Ascending aorta (tissue), 2 donors: ENCODE data around the gene FMN1. TPM values are rescaled to one million over a fixed set of nuclear protein-coding genes. Genes with fewer than 3 reads are reported as not detected.

Source experiments
- DNase-seq, 2 donors: peaks; one replicate each; pipeline ENCODE4 v3.0.0-alpha.2; 2019; ENCODE audit warnings: low spot score in 2 of 2
- H3K27ac ChIP-seq, 2 donors: fragments of 200-600 bp; sonication (generic); one replicate each; pipeline ENCODE4 v1.5.1; 2016 to 2017; ENCODE audit warnings: mild to moderate bottlenecking in 1 of 2
- H3K27me3 ChIP-seq: fragments of 200-600 bp; sonication (generic); one replicate; pipeline ENCODE4 v1.5.1; 2017
- H3K36me3 ChIP-seq, 2 donors: fragments of 200-600 bp; sonication (generic); one replicate each; pipeline ENCODE4 v1.5.1; 2016
- H3K4me1 ChIP-seq, 2 donors: fragments of 200-600 bp; sonication (generic); one replicate each; pipeline ENCODE4 v1.5.1; 2016 to 2017; ENCODE audit warnings: mild to moderate bottlenecking in 1 of 2
- H3K4me3 ChIP-seq, 2 donors: fragments of 200-600 bp; sonication (generic); one replicate each; pipeline ENCODE4 v1.5.1; 2016 to 2017; ENCODE audit warnings: mild to moderate bottlenecking in 1 of 2
- H3K9me3 ChIP-seq, 2 donors: fragments of 200-600 bp; sonication (generic); one replicate each; pipeline ENCODE4 v1.5.1; 2016
- CTCF ChIP-seq, 3 experiments: fragments of 200-600 bp in 2 of 3; fragments of 450-650 bp in 1 of 3; sonication (generic) in 2 of 3; IDR thresholded peaks; one replicate each; pipeline ENCODE4 v1.5.1; 2016 to 2019; ENCODE audit warnings: antibody characterized with exemption in 3 of 3, mild to moderate bottlenecking in 1 of 3, moderate library complexity in 1 of 3
- intact Hi-C: fragments of 100-400 bp; cut with DNase I; formaldehyde crosslinking; loops from one replicate; pipeline ENCODE4 v1.15.1; 2023
- total RNA-seq: library from RNA; depleted of rRNA; stranded (reverse); fragments of >200 nt; gene quantifications from one replicate; pipeline ENCODE4 v1.1.0, GENCODE V29; 2016

Gene FMN1
- total RNA-seq, 1 donor from 2014 or later = 4.3 TPM

- DNase-seq = no peak
- H3K36me3 ChIP-seq = no peaks in the 10 kb centered on the region
- intact Hi-C loops = no loop called here
- H3K4me1 ChIP-seq = peaks cover 0 to 5% of the 10 kb centered on the region in 2 donors
- no peak overlapping the region for H3K27ac ChIP-seq
- H3K27me3 ChIP-seq = no peaks in the 10 kb centered on the region
- no peak overlapping the region for H3K4me3 ChIP-seq
- H3K9me3 ChIP-seq = no peaks in the 10 kb centered on the region
- no peak for TF ChIP-seq CTCF (IDR thresholded peaks at IDR 0.05)
These were observed 250.1 kb downstream of the FMN1 start for GRCh38 chr15:32944431-32944830.

- Histone ChIP-seq H3K4me1 (peaks cover 0 to 5% of the 10 kb centered on the region in 2 donors), H3K4me3 (no peak overlapping the region), H3K9me3 (no peaks in the 10 kb centered on the region), H3K36me3 (no peaks in the 10 kb centered on the region), H3K27me3 (no peaks in the 10 kb centered on the region), H3K27ac (no peak overlapping the region)
- TF ChIP-seq CTCF (IDR thresholded peaks at IDR 0.05) = no peak
- intact Hi-C loops = no loop called here
- DNase-seq = no peak
These were observed 250.8 kb downstream of the FMN1 start for GRCh38 chr15:32943711-32944110.

- TF ChIP-seq CTCF (IDR thresholded peaks at IDR 0.05) = no peak
- no peak for DNase-seq
- Histone ChIP-seq H3K4me3 (no peak overlapping the region), H3K9me3 (no peaks in the 10 kb centered on the region), H3K27ac (no peak overlapping the region), H3K36me3 (no peaks in the 10 kb centered on the region), H3K27me3 (no peaks in the 10 kb centered on the region), H3K4me1 (peaks cover 0 to 5% of the 10 kb centered on the region in 2 donors)
- intact Hi-C loops = no loop called here
These were observed 252.1 kb downstream of the FMN1 start for GRCh38 chr15:32942401-32942841.

- intact Hi-C loops = no loop called here
- Histone ChIP-seq H3K9me3 (no peaks in the 10 kb centered on the region), H3K27me3 (no peaks in the 10 kb centered on the region), H3K4me1 (peaks cover 0 to 5% of the 10 kb centered on the region in 2 donors), H3K27ac (no peak overlapping the region), H3K4me3 (no peak overlapping the region), H3K36me3 (no peaks in the 10 kb centered on the region)
- TF ChIP-seq CTCF (IDR thresholded peaks at IDR 0.05) = no peak
- DNase-seq = no peak
These were observed 252.7 kb downstream of the FMN1 start for GRCh38 chr15:32941823-32942222.

GRCh38 chr15:32936976-32937375, 257.5 kb downstream of the FMN1 start:
- Histone ChIP-seq H3K9me3 (no peaks in the 10 kb centered on the region), H3K36me3 (no peaks in the 10 kb centered on the region), H3K4me3 (no peak overlapping the region), H3K4me1 (peaks cover 0 to 3% of the 10 kb centered on the region in 2 donors), H3K27me3 (no peaks in the 10 kb centered on the region), H3K27ac (no peak overlapping the region)
- intact Hi-C loops = loop anchor here (5.0 kb wide), 1 partner anchor 90 kb away; no protein-coding TSS in a partner anchor
- no peak for TF ChIP-seq CTCF (IDR thresholded peaks at IDR 0.05)
- no peak for DNase-seq
